LNCaP clone FGC (cell line): Measurements from ENCODE around the gene IWS1.

Experiments
- DNase-seq: peaks from one replicate; pipeline ENCODE4 v3.0.0-alpha.2; 2011; ENCODE audit warnings: low read depth
- H3K4me3 ChIP-seq: 2 replicates; pipeline ENCODE4 v1.5.1; 2011; ENCODE audit warnings: mild to moderate bottlenecking, low read depth, low read length, control low read depth
- CTCF ChIP-seq: IDR thresholded peaks from 2 replicates; pipeline ENCODE4 v1.5.1; 2012; ENCODE audit warnings: mild to moderate bottlenecking; ENCODE audit not compliant: control insufficient read depth, insufficient read depth; ENCODE audit errors: extremely low read depth

Gene IWS1

GRCh38 chr2:127526132-127527000 is at the start of gene IWS1:
Gene IWS1, minus strand, starts transcription at chr2:127526489. Its CDS starts 281 bp downstream, at chr2:127526208.
- DNase-seq = peak; percentile 88
- TF ChIP-seq CTCF = peak; percentile 34; the same call in 1 of the 2 replicates
- H3K4me3 ChIP-seq = peak within 1 kb of the TSS; percentile 89

GRCh38 chr2:127575941-127576432 is 49.7 kb upstream of the IWS1 start:
- no peak for DNase-seq
- no peak for TF ChIP-seq CTCF
- H3K4me3 ChIP-seq = no peak overlapping the region

- H3K4me3 ChIP-seq = no peak overlapping the region
- no peak for TF ChIP-seq CTCF
- DNase-seq = no peak
Measured at GRCh38 chr2:127575185-127575765, 49.0 kb upstream of the IWS1 start.

- DNase-seq = no peak
- no peak overlapping the region for H3K4me3 ChIP-seq
- no peak for TF ChIP-seq CTCF
Measured at GRCh38 chr2:127574656-127575055, 48.4 kb upstream of the IWS1 start.

GRCh38 chr2:127573771-127574170 is 47.5 kb upstream of the IWS1 start:
- no peak overlapping the region for H3K4me3 ChIP-seq
- no peak for TF ChIP-seq CTCF

GRCh38 chr2:127573298-127573697 is 47.0 kb upstream of the IWS1 start:
- DNase-seq = no peak
- no peak for TF ChIP-seq CTCF
- no peak overlapping the region for H3K4me3 ChIP-seq

More at GRCh38 chr2:127573771-127574170, 47.5 kb upstream of the IWS1 start:
- no peak for DNase-seq
